Stimulated activated CD4-positive, alpha-beta T cell treated with anti-CD3 and anti-CD28 coated beads, Interleukin-12 subunit alpha, Interleukin-12 subunit beta, amount 100 ng/mL, for 48 hours (primary cell): Measurements from ENCODE around the gene CMTR1.

Source experiments
- DNase-seq, 3 donors: peaks; one replicate each; pipeline ENCODE4 v3.0.0-alpha.2; 2020; ENCODE audit warnings: low read depth in 2 of 3, low spot score in 1 of 3

The CMTR1 gene

DNA sequence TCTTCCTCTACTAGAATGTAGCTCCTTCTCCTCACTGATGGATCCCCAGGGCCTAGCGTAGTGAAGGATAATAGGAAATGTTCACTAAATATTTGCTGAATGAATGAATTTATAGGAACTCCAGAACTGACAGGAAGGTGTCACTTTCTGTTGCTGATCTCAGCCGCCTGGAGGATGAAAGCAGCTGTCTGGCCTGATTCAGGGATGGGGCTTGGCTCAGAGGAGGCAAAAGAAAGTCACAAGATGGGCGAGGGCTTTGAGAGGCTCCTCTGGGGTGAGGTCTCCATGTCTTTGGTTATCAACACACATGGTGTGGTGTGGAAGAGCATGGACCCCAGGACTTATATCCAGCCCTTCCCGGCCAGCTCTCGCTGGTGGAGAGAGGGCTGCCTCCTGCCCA is 78.2 kb downstream of the CMTR1 start:
- DNase-seq = no peak

DNA sequence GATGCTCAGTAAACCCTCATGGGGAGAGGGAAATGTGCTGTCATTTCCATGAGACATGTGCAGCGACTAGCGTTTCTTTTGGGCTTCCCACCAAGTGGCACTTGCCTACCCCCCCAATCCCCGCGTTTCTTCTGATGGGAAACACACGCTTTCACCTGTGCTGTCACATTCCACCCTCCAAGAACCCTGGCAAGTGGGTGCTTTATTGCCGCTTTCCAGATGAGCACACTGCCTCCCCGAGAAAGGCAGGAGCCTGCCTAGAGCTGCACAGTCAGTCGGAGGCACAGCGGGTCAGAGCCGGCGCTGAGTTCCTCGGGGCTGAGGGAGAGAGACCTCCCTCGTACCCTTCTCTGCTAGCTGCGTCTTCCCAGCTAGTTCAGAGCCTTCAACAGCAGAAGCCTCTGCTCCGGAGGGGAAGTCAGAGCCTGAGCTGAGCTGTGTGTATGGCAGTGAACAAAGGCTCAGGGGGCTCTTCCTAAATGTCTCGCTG is 78.9 kb downstream of the CMTR1 start:
- no peak for DNase-seq

DNA sequence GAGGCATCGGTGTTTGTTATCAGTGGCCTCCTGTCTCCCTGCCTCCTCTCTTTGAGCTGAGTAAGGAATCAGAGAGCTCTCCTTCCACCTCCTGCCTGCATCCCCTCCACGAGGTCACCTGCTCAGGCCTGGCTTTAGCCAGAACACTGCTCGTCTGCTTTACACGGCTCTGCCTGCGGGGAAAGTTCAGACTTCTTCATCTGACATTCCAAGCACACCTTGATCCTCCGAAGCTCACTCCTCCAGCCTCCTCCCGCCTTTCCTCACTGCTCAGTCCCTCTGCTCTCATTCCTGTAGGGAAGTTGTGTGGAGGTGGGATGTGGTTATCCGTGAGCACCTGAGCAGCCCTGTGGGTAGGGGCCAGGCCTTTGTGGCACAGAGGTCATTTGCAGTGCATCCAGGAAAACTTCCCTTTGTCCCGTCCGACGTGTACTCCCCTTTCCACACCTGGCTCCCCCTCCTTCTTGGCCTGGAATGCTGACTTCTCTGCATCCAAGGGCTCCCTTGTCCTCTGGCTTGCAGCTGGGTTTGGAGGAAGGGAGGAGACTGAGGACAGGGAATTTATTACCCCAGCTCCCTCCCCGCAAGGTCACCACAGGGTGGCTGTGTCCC is 79.5 kb downstream of the CMTR1 start:
- no peak for DNase-seq

DNA sequence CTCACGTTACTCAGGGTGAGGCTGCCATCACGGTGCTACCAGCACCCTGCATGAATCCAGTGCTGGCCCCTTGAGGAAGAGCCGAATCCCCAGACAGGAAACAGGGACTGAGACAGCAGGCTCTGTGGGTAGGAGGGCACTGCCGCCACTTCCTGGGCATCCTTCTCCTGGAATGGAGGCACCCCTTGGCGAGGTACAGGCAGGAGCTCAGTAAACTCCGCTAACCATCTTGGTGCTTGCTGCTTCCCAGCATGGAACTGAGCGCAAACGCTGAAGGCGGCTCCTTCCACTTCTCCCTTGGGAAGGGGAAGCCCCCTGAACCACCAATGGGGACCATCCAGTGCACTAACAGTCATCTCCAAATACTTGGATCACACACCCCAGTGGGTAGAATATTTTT is 80.1 kb downstream of the CMTR1 start:
- no peak for DNase-seq

DNA sequence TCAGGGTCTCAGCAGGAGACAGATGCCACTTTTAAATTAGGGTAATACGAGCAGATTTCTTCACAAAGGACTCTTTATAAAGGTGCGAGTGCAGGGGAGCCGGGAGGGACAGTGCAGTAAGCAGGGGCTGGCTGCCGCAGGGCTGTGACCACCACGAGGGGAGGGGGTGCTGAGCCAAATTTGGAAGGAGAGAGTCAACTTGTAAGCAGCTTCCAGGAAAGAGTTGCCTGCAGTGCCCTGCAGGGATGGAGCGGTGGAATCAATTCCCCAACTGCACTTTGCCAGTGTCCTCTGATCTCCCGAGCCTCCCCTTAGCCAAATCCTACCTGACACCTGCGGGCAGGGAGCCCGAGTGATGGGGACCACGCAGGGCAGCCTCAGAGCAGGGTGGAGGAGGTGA is 80.6 kb downstream of the CMTR1 start:
- DNase-seq = no peak

DNA sequence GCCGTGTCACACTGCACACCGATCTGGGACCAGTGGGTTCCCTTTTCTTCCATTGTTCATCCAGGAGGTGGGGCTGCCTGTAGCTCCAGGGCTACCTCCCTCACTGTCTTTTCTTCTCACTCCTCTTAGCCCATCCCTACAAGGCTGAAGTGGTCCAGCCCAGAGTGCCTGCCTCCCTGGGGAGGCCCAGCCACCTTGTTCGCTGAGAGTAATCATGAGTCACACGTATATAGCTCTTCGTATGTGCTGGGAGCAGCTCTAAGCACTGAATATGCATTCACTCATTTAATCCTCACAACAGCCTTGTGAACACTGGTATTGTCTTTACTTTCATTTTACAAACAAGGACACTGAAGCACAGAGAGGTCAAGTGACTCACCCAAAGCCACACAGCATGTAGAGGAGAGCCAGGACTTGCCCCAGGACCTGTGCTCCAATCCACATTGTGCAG is 81.3 kb downstream of the CMTR1 start:
- peak in 2 of 3 donors; percentile 43 to 44 for DNase-seq

DNA sequence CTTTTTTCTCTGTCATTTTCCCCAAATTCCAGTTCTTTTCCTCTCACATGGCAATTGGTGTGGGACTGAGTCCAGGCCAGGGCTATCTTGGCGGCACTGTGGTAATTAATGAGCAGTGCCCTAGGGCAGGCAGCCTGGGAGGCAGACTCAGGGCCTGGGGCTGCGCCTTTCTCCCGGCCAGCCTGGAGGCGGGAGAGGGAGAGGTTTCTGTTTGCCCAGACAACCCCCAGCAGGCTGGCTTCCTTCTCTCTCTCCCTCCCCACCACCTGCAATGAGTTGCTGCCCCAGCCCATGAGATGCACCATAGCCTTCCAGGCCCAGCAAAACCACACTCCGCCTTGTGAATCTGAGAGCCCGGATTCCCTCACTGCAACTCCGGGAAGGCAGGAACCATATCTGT is 81.8 kb downstream of the CMTR1 start:
- DNase-seq = no peak

DNA sequence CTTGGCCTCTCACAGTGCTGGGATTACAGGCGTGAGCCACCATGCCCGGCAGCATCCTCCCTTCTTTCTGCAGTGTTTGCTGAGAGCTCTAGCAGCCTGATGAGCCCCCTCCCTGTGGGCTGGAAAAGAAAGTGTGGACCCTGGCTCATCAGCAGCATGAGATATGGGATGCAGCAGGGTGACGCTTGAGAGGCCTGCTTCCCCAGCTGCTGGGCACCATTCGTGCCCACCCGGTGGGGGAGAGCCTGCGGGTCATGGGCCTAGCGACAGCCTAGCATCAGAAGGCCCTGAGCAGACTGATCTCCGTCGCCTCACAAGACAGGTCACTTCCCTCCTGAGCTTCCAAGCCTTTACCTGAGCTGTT is 82.7 kb downstream of the CMTR1 start:
- no peak for DNase-seq

DNA sequence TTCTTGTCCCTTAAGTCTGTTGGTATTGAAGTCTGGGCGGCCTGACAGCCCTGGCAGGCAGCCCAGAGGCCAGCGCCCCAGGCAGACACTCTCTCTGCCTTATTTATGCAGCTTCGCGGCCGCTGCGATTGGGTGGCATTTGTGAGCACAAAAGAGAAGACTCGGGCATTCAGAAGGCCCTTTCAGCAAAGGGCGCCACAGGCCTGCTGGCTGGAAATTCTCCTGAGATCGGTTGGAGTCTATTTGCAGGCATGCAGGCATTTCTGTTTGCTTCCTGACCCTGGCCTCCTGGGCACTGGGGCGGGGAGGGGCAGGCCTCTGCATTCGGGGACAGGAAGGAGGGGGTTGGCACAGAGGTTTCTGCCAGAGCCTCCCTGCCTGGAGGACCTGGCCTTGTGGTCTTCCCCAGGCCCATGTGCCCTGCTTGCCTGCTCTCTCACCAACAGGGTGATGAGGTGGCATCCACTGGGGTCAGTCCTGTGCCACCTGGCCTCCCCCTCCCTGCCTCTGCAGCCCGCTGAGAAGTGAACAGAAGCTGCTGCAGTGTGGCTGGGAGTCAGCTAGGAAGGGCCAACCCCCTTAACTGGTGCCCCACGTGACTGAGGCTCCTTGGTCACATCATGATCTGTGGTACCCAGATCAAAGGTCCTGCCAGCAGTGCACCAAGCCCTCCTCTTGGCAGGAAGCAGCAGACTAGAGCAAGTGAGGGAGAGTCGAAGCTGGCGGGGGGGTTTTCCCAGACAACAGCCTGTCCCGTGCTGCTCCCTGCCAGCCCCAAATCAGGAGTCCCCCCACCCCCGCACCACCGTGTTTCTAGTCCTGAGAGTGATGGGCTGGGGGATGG is 83.3 kb downstream of the CMTR1 start:
- peak; percentile 74 to 90 (median 84) for DNase-seq

DNA sequence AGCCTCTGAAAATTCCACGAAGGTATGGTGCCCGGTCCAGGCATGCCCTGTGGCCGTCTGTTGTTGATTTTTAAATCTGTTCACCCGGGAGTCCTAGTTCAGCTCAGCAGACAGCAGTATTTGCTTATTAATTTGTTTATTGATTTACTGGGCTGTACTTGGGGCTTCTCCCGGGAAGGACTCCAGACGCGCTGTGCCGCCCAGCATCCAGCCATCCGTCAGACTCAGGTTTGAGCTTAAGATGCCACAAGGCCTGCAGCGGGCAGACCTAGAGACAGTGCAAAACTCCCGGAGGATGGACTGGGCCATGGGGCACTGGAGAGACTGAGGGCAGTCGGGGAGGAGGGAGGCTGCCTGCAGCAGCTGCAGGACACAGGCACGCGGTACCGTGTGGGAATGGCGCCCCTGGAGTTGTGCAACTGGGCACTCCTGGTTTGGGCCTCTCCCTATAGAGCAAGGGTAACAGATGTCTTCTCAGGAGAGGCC is 83.9 kb downstream of the CMTR1 start:
- DNase-seq = no peak

DNA sequence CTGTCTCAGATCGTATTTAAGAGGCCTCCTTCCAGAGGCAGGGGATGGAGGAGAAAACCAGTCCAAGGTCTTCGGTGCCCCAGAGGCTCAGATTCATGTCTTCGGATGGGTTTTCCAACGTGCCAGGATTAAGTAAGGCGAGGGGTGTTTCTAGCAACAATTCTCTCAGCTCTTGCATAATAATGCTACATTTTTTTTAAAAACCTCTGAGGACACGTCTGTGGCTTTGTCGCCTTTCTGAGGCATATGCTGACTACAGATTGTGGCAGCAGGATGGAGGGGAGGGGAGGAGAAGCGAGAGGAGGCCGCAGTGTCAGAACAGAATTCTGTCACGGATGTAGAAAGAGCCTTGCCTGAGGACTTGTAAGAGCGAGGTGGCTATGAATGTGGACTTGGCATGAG is 84.4 kb downstream of the CMTR1 start:
- DNase-seq = peak in 2 of 3 donors; percentile 66 to 72

DNA sequence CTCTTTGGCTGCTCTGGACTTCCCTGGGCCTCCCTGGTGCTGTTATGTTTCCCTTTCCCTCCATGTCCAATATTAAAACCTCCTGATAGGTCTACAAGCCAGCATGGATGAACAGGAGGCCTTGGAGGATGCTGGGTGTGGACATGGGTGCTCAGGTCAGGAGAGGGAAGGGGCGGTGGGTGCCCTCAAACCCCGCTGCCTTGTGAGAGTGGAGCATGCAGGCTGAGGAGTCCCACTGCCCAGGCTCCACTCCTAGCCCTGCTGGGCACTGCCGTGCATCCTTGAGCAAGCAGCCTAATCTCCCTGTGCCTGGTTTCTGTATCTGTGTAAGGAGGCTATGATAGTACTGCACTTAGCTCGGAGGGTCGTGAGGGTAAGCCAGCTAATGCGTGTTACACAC is 85.1 kb downstream of the CMTR1 start:
- DNase-seq = no peak

DNA sequence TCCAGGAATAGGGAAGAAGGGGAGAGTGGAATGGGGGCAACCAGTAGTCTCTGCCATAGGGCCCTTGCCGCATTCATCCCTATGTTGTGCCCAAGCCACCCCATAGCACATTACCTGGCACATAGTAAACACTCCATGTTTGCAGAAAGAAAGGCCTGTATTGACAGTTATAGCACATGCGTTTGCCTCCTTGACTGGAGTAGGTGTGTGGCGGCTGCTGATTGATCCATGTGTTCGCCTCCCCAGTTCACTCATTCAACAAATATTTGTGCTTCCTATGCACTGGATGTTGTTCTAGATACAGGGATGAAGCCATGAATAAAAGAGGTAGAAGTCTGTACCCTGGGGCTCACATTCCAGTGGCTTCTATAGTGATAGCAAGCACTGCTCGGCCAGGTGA is 86.4 kb downstream of the CMTR1 start:
- no peak for DNase-seq

DNA sequence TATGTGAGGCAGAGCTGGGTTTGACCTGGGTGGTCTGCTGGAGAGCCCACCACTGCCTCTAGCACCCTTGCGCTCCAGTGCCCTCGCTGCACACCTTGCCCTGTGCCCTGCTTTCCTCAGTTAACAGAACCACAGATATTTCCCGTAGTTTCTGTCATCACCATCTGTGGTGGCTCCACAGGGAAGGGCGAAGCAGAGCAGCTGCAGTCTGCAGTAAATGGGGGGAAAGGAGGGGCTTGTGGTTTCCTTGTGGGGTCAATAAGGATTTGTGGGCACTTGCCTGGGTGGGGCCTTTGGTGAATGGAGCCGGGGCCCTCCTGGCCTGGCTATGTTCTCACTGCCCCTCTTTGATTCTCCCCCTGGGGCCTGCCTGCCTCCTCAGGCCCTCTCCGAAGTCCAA is 87.9 kb downstream of the CMTR1 start:
- no peak for DNase-seq

DNA sequence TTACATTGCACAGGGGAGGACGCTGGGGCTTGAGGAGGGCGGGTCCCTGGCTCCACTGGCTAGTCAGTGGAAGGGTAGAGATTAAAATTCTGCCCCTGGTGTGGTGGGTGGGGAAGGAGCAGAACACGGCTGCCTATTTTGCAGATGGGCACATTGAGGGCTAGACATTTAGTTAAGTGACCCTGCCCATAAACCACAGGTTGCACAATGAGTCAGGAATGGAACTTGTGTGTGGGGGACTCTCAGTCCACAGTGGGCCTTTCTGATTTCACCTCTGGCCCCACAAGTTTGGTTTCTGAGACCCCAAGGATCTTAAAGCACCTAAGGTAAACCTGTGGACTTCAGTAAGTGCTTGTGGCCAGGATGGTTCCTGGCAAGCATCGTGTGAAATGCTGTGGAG is 88.7 kb downstream of the CMTR1 start:
- DNase-seq = no peak

DNA sequence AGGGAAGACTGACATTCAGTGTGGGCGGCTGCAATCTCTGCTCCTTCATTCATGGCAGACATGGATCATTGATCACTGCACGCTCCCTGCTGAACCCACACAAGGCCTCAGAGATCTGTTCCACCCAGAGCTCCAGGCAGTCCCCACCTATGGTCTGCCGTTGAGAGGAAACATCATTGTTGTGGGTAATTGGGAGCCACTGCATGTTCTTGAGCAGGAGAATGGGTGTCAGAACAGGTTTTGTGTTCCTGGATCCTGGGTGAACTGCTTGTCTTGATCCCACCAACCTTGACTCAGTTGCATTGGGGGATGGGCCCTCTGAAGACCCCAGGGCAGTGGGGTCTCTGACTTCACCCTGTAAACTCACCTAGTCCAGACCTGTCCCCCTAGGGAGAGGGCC is 89.8 kb downstream of the CMTR1 start:
- DNase-seq = no peak

DNA sequence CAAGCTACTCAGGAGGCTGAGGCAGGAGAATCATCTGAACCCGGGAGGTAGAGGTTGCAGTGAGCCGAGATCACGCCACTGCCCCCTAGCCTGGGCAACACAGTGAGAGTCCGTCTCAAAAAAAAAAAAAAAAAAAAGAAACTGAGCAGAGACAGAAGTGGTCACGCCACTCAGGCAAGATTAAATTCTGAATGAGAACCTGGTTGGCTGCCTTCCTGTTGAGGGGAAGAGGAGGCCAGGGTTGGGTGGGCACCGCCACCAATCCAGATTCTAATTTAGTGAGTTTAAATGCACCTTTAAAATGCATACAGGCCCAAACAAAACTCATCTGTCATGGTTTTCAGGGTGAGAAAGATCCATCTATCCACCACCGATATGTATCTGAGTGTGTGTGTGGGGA is 90.4 kb downstream of the CMTR1 start:
- DNase-seq = no peak

DNA sequence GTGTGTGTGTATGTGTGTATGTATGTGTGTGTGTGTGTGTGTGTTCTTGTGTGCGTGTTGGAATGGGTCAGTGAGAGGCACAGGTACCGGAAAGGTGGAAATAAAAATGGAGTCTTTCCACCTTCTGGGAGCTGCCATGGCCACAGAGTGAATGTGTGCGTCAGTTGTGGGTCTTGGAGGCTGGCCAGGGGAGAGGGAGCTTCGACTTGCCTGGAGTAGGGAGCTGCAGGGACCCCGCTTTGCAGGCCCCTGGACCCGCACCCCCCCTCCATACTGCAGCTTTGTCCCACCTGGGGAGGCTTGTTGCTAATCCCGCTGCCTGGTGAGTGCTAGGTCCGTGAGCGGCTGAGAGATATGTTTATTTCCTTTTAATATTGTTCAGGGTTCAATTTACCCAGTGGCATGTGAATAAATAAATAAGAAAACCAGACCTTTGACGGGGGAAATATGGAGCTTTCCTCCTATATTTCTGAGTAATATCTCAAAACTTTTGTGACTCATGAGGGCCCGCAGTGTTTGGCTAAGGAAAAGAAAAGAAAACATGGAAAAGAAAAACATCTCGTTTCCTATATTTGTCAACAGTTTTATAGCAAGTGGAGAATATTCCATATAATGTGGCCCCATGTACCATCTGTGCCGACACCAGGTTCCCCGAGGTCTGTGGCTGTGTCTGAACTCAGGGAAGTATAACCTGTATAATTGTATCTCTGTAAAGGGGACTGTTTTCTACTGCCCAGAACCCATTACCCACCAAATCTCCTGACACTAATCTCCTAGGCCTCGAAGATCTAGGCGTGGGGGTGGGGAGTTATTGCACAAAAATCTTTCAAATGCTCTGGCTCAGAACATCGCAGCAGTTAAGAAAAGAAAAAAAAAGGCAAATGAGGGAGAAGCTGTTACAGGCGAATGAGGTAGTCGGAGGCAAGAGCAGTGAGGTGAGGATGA is 91.3 kb downstream of the CMTR1 start:
- DNase-seq = no peak

DNA sequence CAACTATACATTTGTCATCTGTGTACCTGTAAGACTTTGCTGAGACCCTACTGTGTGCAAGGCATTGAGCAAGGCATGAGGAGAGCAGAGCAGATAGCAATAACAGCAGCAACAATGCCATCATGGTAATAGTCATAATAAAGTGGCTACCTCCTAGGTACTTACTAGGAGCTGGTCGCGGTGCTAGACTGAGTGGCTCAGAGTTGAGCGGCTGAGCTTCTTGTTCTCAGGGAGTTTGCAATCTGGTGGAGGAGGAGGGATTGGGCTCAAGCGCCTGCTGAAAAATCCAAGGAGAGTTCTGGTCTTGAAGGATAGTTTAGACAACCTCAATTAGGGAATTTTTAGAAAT is 91.9 kb downstream of the CMTR1 start:
- no peak for DNase-seq

DNA sequence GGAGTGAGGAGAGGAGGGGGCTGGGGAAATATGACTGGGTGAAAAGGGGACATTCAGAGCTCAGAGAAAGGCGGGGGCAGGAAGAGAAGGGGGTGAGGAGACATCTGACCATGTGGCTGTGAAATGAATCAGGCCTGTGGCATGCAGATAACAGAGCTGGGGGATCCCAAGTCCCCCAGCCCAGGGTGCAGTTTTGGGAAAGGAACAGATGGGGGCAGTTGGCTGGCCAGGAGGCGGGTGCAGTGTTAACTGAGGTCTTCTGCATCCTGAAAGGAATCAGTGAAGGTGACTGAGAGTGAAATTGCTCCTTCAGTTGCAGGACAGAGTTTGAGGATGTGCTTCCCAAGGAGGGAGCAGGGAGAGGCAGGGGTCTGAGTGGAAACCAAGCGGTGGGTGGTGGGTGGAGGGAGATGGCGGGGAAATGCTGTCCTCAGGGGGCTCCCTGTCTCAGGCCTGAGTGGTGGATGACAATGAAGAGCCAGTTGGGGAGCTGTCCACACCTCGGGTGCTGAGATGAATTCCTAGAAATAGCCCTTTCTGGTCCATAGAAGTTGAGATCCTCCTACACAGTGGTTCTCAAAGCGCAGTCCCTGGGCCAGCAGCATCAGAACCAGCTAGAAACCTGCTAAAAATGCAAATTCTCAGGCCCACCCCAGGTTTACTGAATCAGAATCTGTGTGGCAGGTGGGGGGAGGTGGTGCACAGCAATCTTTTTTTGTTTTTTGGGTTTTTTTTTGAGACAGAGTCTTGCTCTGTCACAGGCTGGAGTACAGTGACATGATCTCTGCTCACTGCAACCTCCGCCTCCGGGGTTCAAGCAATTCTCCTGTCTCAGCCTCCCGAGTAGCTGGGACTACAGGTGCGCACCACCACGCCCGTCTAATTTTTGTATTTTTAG is 92.7 kb downstream of the CMTR1 start:
- no peak for DNase-seq

DNA sequence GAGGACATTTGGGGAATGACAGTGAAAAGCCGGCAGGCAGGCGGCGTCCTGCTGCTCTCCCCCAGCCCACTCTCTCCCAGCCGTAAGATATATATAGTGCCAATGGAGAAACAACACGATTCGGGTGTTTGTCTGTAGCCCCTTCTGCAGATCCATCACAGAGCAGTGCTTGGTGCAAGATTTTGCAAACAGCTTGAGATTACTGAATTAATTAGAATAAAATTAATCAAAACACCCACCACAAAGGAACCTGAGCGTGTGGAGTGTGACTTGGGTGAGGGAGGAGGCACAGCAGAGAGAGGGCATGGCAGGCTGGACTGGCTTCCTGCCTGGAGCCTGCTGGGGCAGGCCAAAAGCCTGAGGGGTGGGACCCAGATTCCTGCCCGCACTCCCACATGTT is 95.5 kb downstream of the CMTR1 start:
- no peak for DNase-seq
